Ascending aorta (tissue), 2 donors: ENCODE measurements around the gene GIT2. TPM values are rescaled to one million over a fixed set of nuclear protein-coding genes. Genes with fewer than 3 reads are reported as not detected.
"Not testable (repeated sequence)": the region's sequence is repeated elsewhere in the genome, so short reads cannot be mapped to it uniquely, and the experiment has no call there.

Experiments
- DNase-seq, 2 donors: peaks; one replicate each; pipeline ENCODE4 v3.0.0-alpha.2; 2019; ENCODE audit warnings: low spot score in 2 of 2
- H3K27ac ChIP-seq, 2 donors: fragments of 200-600 bp; sonication (generic); one replicate each; pipeline ENCODE4 v1.5.1; 2016 to 2017; ENCODE audit warnings: mild to moderate bottlenecking in 1 of 2
- H3K27me3 ChIP-seq: fragments of 200-600 bp; sonication (generic); one replicate; pipeline ENCODE4 v1.5.1; 2017
- H3K36me3 ChIP-seq, 2 donors: fragments of 200-600 bp; sonication (generic); one replicate each; pipeline ENCODE4 v1.5.1; 2016
- H3K4me1 ChIP-seq, 2 donors: fragments of 200-600 bp; sonication (generic); one replicate each; pipeline ENCODE4 v1.5.1; 2016 to 2017; ENCODE audit warnings: mild to moderate bottlenecking in 1 of 2
- H3K4me3 ChIP-seq, 2 donors: fragments of 200-600 bp; sonication (generic); one replicate each; pipeline ENCODE4 v1.5.1; 2016 to 2017; ENCODE audit warnings: mild to moderate bottlenecking in 1 of 2
- H3K9me3 ChIP-seq, 2 donors: fragments of 200-600 bp; sonication (generic); one replicate each; pipeline ENCODE4 v1.5.1; 2016
- CTCF ChIP-seq, 3 experiments: fragments of 200-600 bp in 2 of 3; fragments of 450-650 bp in 1 of 3; sonication (generic) in 2 of 3; IDR thresholded peaks; one replicate each; pipeline ENCODE4 v1.5.1; 2016 to 2019; ENCODE audit warnings: antibody characterized with exemption in 3 of 3, mild to moderate bottlenecking in 1 of 3, moderate library complexity in 1 of 3
- intact Hi-C: fragments of 100-400 bp; cut with DNase I; formaldehyde crosslinking; loops from one replicate; pipeline ENCODE4 v1.15.1; 2023
- total RNA-seq: library from RNA; depleted of rRNA; stranded (reverse); fragments of >200 nt; gene quantifications from one replicate; pipeline ENCODE4 v1.1.0, GENCODE V29; 2016

Gene GIT2
- total RNA-seq, 1 donor from 2014 or later, result 44.9 TPM

DNA sequence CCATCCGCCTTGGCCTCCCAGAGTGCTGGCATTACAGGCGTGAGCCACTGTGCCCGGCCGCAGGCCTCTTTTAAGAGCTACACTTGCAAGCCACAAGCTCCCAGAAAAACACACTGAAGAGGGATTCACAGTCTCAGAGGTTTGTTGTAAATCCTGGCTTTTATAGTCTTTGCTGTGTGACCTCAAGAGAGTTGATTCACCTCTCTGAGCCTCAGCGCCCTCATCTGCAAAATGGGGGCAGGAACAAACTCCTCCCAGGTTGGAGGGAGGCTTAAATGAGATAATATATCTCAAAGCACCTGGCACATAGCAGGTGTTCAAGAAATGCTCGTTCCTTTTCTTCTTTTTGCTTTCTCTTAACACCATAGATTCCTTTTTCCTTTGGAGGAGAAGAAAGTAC is 100.0 kb downstream of the GIT2 start:
- H3K27ac ChIP-seq, result no peak overlapping the region
- H3K27me3 ChIP-seq, result no peaks in the 10 kb centered on the region
- H3K9me3 ChIP-seq, result no peaks in the 10 kb centered on the region
- intact Hi-C loops, result no loop called here
- peaks cover 0 to 6% of the 10 kb centered on the region in 2 donors for H3K4me1 ChIP-seq
- no peaks in the 10 kb centered on the region for H3K36me3 ChIP-seq
- no peak for DNase-seq
- TF ChIP-seq CTCF (IDR thresholded peaks at IDR 0.05), result no peak
- H3K4me3 ChIP-seq, result no peak overlapping the region

- no peaks in the 10 kb centered on the region for H3K27me3 ChIP-seq
Measured at GRCh38 chr12:109894939-109895338, 101.2 kb downstream of the GIT2 start.

DNA sequence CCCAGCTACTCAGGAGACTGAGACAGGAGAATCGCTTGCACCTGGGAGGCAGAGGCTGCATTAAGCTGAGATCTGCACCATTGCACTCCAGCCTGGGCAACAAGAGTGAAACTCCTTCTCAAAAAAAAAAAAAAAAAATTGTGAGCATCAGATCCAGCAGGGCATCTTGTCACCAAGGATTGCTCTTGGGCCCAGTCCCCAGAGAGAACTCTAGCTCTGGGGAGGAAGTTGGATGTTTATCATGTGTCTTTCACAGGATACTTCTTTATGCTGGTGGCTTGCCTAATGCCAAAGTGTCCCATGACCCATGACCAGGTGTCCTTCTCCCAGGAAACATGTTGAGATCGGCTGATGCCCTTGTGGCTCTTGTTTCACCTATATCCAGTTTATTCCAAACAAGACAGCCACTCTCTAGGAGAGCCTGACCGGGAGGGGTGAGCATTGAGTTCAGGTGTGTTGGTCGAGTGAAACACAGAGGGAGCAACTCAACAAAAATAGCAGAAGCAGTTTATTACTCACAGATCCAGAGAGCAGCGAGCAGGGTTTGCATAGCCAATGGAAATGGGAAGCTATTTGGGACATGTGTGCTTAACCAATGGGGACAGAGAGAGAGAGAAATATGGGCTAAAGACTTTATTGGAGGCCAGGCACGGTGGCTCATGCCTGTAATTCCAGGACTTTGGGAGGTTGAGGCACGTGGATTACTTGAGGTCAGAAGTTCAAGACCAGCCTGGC is 102.7 kb downstream of the GIT2 start:
- Histone ChIP-seq H3K27ac (no peak overlapping the region), H3K4me1 (no peaks in the 10 kb centered on the region), H3K36me3 (no peaks in the 10 kb centered on the region), H3K27me3 (no peaks in the 10 kb centered on the region), H3K4me3 (no peak overlapping the region), H3K9me3 (no peaks in the 10 kb centered on the region)
- DNase-seq, result no peak
- intact Hi-C loops, result no loop called here
- no peak for TF ChIP-seq CTCF (IDR thresholded peaks at IDR 0.05)

More at GRCh38 chr12:109894939-109895338, 101.2 kb downstream of the GIT2 start:
- intact Hi-C loops, result no loop called here
- Histone ChIP-seq H3K4me1 (peaks cover 0 to 2% of the 10 kb centered on the region in 2 donors), H3K27ac (no peak overlapping the region), H3K9me3 (no peaks in the 10 kb centered on the region), H3K4me3 (no peak overlapping the region), H3K36me3 (no peaks in the 10 kb centered on the region)
- TF ChIP-seq CTCF (IDR thresholded peaks at IDR 0.05), result no peak
- DNase-seq, result no peak

GRCh38 chr12:109892748-109893147 is 103.4 kb downstream of the GIT2 start:
- Histone ChIP-seq H3K9me3 (no peaks in the 10 kb centered on the region), H3K27me3 (no peaks in the 10 kb centered on the region), H3K4me1 (no peaks in the 10 kb centered on the region), H3K4me3 (no peak overlapping the region), H3K36me3 (no peaks in the 10 kb centered on the region), H3K27ac (no peak overlapping the region)
- TF ChIP-seq CTCF (IDR thresholded peaks at IDR 0.05), result no peak
- no peak for DNase-seq
- intact Hi-C loops, result no loop called here

DNA sequence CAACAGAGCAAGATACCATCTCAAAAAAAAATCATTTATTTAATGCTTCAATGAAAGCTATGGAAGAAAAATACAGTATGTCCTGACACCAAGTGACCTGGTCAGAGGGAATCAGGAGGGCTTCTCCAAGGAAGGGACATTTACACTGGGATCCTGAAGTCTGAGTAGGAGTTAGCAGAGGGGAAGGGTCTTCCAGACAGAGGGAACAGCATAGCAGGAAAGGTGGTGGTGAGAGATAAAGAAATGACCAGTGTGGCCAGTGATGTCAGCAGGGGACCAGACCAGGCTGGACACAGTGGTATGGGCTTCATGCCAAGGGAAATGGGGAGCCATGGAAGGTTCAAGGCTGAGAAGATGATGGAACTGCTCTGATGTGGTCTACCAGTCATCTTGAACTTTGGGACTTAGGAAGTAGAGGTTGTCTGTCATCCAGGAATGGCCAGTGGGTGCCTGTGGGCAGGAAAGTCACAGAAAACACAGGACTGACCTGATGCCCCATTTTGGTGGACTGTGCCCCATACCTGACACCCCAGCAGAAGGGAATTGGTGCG is 103.9 kb downstream of the GIT2 start:
- intact Hi-C loops, result no loop called here
- no peaks in the 10 kb centered on the region for H3K36me3 ChIP-seq
- TF ChIP-seq CTCF (IDR thresholded peaks at IDR 0.05), result no peak
- H3K4me3 ChIP-seq, result no peak overlapping the region
- no peak for DNase-seq
- H3K4me1 ChIP-seq, result no peaks in the 10 kb centered on the region
- H3K27ac ChIP-seq, result no peak overlapping the region
- H3K9me3 ChIP-seq, result no peaks in the 10 kb centered on the region
- H3K27me3 ChIP-seq, result no peaks in the 10 kb centered on the region

GRCh38 chr12:109891731-109892130 is 104.4 kb downstream of the GIT2 start:
- H3K4me3 ChIP-seq, H3K36me3 ChIP-seq, H3K27me3 ChIP-seq, intact Hi-C loops, H3K9me3 ChIP-seq, H3K27ac ChIP-seq, DNase-seq, H3K4me1 ChIP-seq: not testable (repeated sequence)
